Stimulated activated naive CD8-positive, alpha-beta T cell treated with anti-CD3 and anti-CD28 coated beads, Interleukin-15, amount 100 ng/mL, for 72 hours (primary cell): ENCODE data around the gene TOP3B.

Experiments used
- ATAC-seq: fragments of 150-1000 bp; cut with Tn5 transposase; 2 replicates; pipeline ENCODE4 v1.10.0; 2021; ENCODE audit warnings: mild to moderate bottlenecking, moderate library complexity
- DNase-seq, 2 donors: peaks; one replicate each; pipeline ENCODE4 v3.0.0; 2021 to 2022
- H3K27ac Mint-ChIP-seq, 2 donors: one replicate each; pipeline ENCODE4 v1.8.0; 2022; ENCODE audit warnings: mild to moderate bottlenecking in 2 of 2, mixed read lengths in 2 of 2, moderate library complexity in 2 of 2
- H3K27me3 Mint-ChIP-seq: one replicate; pipeline ENCODE4 v1.8.0; 2022; ENCODE audit warnings: mixed read lengths
- H3K4me1 Mint-ChIP-seq: one replicate; pipeline ENCODE4 v1.8.0; 2022; ENCODE audit warnings: mild to moderate bottlenecking, mixed read lengths
- H3K4me3 Mint-ChIP-seq, 2 donors: one replicate each; pipeline ENCODE4 v1.8.0; 2022; ENCODE audit warnings: mild to moderate bottlenecking in 2 of 2, mixed read lengths in 2 of 2, moderate library complexity in 1 of 2
- H3K9me3 Mint-ChIP-seq, 2 donors: one replicate each; pipeline ENCODE4 v1.8.0; 2022; ENCODE audit warnings: mixed read lengths in 2 of 2

TOP3B gene

GRCh38 chr22:21996175-21996720 is 13.7 kb upstream of the TOP3B start:
- Mint-ChIP-seq H3K27me3 (peaks cover 5% of the 10 kb centered on the region), H3K4me1 (no peaks in the 10 kb centered on the region), H3K9me3 (no peaks in the 10 kb centered on the region), H3K27ac (peak overlapping the region in 1 of 2 donors; percentile 19), H3K4me3 (no peak overlapping the region)
- no peak for DNase-seq
- no peak for ATAC-seq

- H3K27me3 Mint-ChIP-seq: no peaks in the 10 kb centered on the region
- no peak overlapping the region for H3K4me3 Mint-ChIP-seq
- no peaks in the 10 kb centered on the region for H3K9me3 Mint-ChIP-seq
- DNase-seq: no peak
- ATAC-seq: no peak
- H3K27ac Mint-ChIP-seq: no peak overlapping the region
- H3K4me1 Mint-ChIP-seq: no peaks in the 10 kb centered on the region
Observed at GRCh38 chr22:21995660-21996059, 13.1 kb upstream of the TOP3B start.

DNA sequence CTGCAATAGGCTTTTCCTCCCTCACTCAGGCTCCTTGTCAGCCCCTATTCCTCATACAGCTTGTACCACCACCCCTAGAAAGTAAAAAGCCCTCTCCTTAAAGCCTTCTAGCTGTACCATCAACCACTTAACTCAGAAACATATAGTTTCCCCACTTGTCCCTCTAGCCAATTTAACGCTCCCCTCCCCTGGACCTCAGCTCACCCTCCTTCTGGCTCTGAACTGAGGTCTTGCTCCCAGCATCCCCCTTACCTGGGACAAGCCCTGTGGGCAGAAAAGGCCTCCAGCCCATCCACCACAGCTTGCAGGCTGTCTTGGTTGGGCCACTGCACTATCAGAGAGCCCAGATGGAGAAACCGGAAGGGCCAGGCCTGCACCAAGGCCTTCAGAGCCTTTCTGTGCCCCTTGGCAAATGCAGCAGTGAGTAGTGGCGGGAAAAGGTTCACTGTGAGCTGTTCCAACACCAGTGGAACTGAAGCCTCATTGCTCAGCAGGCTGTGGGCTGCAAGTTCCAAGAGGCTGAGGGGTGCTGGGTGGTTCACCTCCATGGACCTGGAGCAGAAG is 12.4 kb upstream of the TOP3B start:
- H3K27ac Mint-ChIP-seq: no peak overlapping the region
- ATAC-seq (no peak), DNase-seq (no peak)
- H3K4me1 Mint-ChIP-seq: no peaks in the 10 kb centered on the region
- H3K4me3 Mint-ChIP-seq: no peak overlapping the region
- no peaks in the 10 kb centered on the region for H3K27me3 Mint-ChIP-seq
- H3K9me3 Mint-ChIP-seq: no peaks in the 10 kb centered on the region

DNA sequence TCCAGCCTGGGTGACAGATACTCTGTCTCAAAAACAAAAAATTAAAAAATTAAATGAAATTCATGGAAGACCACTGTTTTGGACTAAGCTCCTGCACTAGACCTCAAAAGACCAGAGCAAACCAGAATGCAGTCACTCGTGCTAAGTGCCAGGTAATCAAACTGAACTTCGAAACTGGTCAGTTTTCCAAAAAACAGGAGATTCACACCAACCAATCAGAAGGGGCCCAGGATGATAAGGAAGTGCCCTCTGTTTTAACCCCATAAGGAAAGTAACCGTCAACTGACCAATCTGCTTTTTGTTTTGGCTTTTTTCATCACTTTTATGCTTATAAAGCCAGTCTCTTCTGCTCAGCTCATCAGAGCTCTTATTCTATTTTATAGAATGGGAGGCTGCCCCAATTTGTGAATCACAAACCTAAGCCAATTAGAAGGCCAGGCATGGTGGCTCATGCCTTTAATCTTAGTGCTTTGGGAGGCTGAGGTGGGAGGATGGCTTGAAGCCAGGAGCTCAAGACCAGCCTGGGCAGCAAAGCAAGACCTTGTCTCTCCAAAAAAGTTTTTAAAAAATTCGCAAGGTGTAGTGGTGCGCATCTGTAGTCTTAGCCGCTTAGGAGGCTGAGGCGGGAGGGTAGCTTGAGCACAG is 10.1 kb upstream of the TOP3B start:
- no peak for DNase-seq
- no peak for ATAC-seq
- Mint-ChIP-seq H3K4me1 (no peaks in the 10 kb centered on the region), H3K9me3 (no peaks in the 10 kb centered on the region), H3K27ac (no peak overlapping the region), H3K27me3 (no peaks in the 10 kb centered on the region), H3K4me3 (no peak overlapping the region)

DNA sequence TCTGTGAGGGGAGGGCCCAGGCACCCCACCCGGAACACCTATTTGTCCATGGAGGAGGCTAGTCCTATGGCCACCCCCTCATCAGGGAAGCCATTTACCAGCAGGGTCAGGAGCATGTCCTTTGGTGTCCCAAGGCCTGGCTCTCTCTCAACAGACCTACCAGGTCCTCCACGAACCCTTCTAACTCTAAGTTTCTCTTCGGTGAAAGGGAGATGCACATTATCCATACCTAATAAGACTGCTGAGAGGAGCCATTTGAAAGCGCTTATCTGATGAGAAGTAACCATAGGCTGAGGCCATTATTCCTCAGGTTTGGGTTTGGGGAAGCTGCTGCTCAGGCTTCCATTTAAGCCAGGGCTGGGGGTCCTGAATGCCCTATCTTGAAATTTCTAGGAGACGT is 9.2 kb upstream of the TOP3B start:
- no peaks in the 10 kb centered on the region for H3K4me1 Mint-ChIP-seq
- H3K27ac Mint-ChIP-seq: no peak overlapping the region
- H3K9me3 Mint-ChIP-seq: no peaks in the 10 kb centered on the region
- H3K27me3 Mint-ChIP-seq: no peaks in the 10 kb centered on the region
- no peak overlapping the region for H3K4me3 Mint-ChIP-seq
- DNase-seq (no peak), ATAC-seq (no peak)

DNA sequence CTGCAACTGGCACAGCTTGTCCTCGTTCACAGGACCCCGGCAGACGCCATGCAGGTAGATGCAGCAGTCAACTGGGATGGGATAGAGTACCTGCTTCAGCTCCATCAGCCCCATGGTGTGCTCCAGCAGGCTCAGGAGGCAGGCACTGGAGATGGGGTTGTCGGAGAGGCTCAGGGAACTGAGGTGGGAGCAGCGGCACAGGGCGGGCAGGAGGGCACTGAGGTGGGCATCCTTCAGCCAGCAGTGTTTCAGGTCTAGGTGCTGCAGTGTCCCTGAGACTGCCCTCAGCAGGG is 8.7 kb upstream of the TOP3B start:
- no peaks in the 10 kb centered on the region for H3K9me3 Mint-ChIP-seq
- no peak for DNase-seq

GRCh38 chr22:21990445-21991303 is 8.1 kb upstream of the TOP3B start:
- no peaks in the 10 kb centered on the region for H3K27me3 Mint-ChIP-seq
- H3K4me3 Mint-ChIP-seq: no peak overlapping the region
- peak overlapping the region in 1 of 2 donors; percentile 16 for H3K27ac Mint-ChIP-seq
- ATAC-seq (no peak), DNase-seq (no peak)
- H3K9me3 Mint-ChIP-seq: no peaks in the 10 kb centered on the region
- no peaks in the 10 kb centered on the region for H3K4me1 Mint-ChIP-seq

More for the DNA sequence above, 8.7 kb upstream of the TOP3B start:
- Mint-ChIP-seq H3K4me3 (no peak overlapping the region), H3K27me3 (no peaks in the 10 kb centered on the region), H3K27ac (no peak overlapping the region), H3K4me1 (no peaks in the 10 kb centered on the region)
- ATAC-seq: no peak

DNA sequence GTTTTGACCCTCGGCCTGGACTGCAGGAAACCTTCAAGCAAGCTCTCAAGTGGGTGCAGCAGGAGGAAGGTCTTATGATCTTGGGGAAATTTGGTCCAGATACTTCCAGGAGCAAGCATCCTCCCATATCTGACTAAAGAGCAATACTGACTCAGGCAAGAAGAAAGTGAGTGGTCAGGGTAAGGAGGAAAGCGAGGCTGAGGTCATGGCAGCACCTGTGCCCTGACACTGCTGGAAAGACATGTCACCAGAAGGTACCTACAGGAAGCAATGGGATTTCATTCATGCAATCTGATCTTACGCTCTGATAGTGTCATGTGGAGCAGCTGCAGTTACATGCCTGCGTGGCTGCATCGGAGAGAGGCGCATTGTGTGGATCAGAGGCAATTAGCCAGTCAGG is 6.5 kb upstream of the TOP3B start:
- DNase-seq: no peak
- H3K9me3 Mint-ChIP-seq: no peaks in the 10 kb centered on the region
- H3K27ac Mint-ChIP-seq: no peak overlapping the region
- no peak for ATAC-seq
- H3K4me3 Mint-ChIP-seq: no peak overlapping the region
- H3K4me1 Mint-ChIP-seq: no peaks in the 10 kb centered on the region
- H3K27me3 Mint-ChIP-seq: no peaks in the 10 kb centered on the region

- DNase-seq: no peak
- Mint-ChIP-seq H3K9me3 (no peaks in the 10 kb centered on the region), H3K4me1 (peaks cover 22% of the 10 kb centered on the region), H3K27ac (no peak overlapping the region), H3K27me3 (no peaks in the 10 kb centered on the region), H3K4me3 (no peak overlapping the region)
- no peak for ATAC-seq
Observed at GRCh38 chr22:21985214-21985613, 2.6 kb upstream of the TOP3B start.

DNA sequence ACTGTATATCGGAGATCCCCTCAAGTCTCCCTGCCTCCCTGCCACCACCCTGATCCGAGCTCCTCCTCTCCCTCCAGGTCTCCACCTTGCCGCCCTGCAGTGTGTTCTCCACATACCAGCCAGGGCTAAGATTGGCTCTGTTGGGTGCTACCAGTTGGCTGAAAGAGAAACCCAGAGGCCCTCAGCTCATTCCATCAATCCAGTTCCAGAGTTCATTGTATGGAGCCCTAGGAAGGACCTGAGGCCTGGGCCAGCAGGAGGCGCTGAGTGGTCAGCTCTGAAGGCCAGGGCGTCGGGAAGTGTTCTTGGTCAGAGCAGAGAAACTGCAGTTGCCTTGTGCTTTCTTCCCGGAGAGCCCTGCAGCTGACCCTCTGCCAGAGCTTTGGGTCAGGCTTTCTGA is 2.2 kb upstream of the TOP3B start:
- H3K4me3 Mint-ChIP-seq: peak overlapping the region in 1 of 2 donors; percentile 38

GRCh38 chr22:21981874-21982273 is 713 bp downstream of the TOP3B start:
- no peak for ATAC-seq
- no peaks in the 10 kb centered on the region for H3K9me3 Mint-ChIP-seq

More for the DNA sequence above, 2.2 kb upstream of the TOP3B start:
- Mint-ChIP-seq H3K27ac (no peak overlapping the region), H3K9me3 (no peaks in the 10 kb centered on the region), H3K4me1 (peaks cover 26% of the 10 kb centered on the region), H3K27me3 (no peaks in the 10 kb centered on the region)
- no peak for ATAC-seq
- no peak for DNase-seq

DNA sequence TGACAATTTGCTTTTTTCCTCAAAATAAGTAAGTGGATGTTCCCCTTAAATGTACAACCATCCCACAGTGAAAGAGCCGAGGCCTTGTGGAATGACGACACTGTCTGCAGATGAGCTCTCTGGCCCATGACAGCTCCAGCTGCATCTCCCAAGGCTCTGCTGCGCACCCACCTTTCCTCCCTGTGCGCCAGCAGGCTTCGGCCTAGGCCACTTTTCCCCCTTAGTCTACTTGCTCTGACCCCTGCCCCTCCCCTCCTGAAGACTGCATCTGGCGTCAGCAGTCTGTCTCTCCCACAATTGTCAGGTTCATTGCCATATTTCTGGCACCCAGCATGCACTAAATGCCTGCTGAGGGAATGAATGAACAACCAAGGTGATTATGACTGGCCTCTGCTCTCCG is 2.0 kb downstream of the TOP3B start:
- ATAC-seq: no peak
- DNase-seq: no peak
- no peaks in the 10 kb centered on the region for H3K9me3 Mint-ChIP-seq
- H3K27ac Mint-ChIP-seq: peak overlapping the region in 1 of 2 donors; percentile 27
- H3K4me1 Mint-ChIP-seq: peaks cover 49% of the 10 kb centered on the region
- H3K4me3 Mint-ChIP-seq: no peak overlapping the region
- H3K27me3 Mint-ChIP-seq: no peaks in the 10 kb centered on the region

More at GRCh38 chr22:21981874-21982273, 713 bp downstream of the TOP3B start:
- H3K4me1 Mint-ChIP-seq: peaks cover 49% of the 10 kb centered on the region
- H3K27me3 Mint-ChIP-seq: no peaks in the 10 kb centered on the region
- peak overlapping the region; percentile 94 to 97 for H3K27ac Mint-ChIP-seq
- H3K4me3 Mint-ChIP-seq: peak overlapping the region; percentile 88 to 94
- no peak for DNase-seq

GRCh38 chr22:21978564-21979386 is 3.8 kb downstream of the TOP3B start:
- peaks cover 49% of the 10 kb centered on the region for H3K4me1 Mint-ChIP-seq
- DNase-seq (no peak), ATAC-seq (no peak)
- H3K4me3 Mint-ChIP-seq: no peak overlapping the region
- H3K27me3 Mint-ChIP-seq: no peaks in the 10 kb centered on the region
- H3K9me3 Mint-ChIP-seq: no peaks in the 10 kb centered on the region
- peak overlapping the region; percentile 73 to 84 for H3K27ac Mint-ChIP-seq

- DNase-seq: no peak
- Mint-ChIP-seq H3K27ac (peak overlapping the region; percentile 53 to 65), H3K27me3 (no peaks in the 10 kb centered on the region), H3K4me1 (peaks cover 49% of the 10 kb centered on the region), H3K9me3 (no peaks in the 10 kb centered on the region), H3K4me3 (no peak overlapping the region)
- ATAC-seq: no peak
Observed at GRCh38 chr22:21977814-21978213, 4.8 kb downstream of the TOP3B start.

DNA sequence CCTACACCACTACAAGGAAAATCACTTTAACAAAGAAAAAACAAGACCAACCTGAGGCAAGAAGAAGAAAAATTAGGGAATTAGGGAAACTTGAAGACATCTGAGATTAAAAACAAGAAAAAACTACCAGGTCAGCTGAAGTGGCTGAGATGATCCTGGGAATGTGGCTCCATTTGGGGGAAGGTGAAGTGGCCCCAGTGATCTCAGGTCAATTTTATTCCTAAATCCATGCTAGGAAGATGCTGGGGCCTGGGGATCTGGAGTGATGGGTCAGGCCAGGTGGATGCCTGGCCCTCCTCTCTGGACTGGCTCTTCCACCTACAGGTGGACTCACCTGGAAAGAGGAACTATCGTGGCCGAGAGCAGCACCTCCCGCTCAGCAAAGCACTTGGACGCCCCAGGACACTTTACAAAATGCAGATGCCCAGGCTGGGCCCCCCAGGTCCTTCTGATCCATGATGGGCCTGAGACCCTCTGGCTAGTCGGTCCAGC is 6.7 kb downstream of the TOP3B start:
- Mint-ChIP-seq H3K27me3 (no peaks in the 10 kb centered on the region), H3K27ac (peak overlapping the region in 1 of 2 donors; percentile 14), H3K9me3 (no peaks in the 10 kb centered on the region), H3K4me1 (peaks cover 34% of the 10 kb centered on the region), H3K4me3 (no peak overlapping the region)
- no peak for ATAC-seq
- no peak for DNase-seq
